Osteocyte (in vitro differentiated cells): Measurements from ENCODE around the gene DLK2. TPM values are rescaled to one million over a fixed set of nuclear protein-coding genes. Genes with fewer than 3 reads are reported as not detected.

Source experiments
- DNase-seq: peaks from one replicate; pipeline ENCODE4 v3.0.0; 2021; ENCODE audit warnings: mixed read lengths; ENCODE audit not compliant: unreplicated experiment; ENCODE audit errors: extremely low spot score
- H3K27ac Mint-ChIP-seq: one replicate; pipeline ENCODE4 v1.8.0; 2021; ENCODE audit warnings: mild to moderate bottlenecking, mixed read lengths; ENCODE audit not compliant: unreplicated experiment
- H3K27me3 Mint-ChIP-seq: one replicate; pipeline ENCODE4 v1.8.0; 2021; ENCODE audit warnings: mixed read lengths; ENCODE audit not compliant: unreplicated experiment
- H3K36me3 Mint-ChIP-seq: one replicate; pipeline ENCODE4 v1.8.0; 2021; ENCODE audit warnings: mixed read lengths; ENCODE audit not compliant: unreplicated experiment
- H3K4me1 Mint-ChIP-seq: one replicate; pipeline ENCODE4 v1.8.0; 2021; ENCODE audit warnings: mixed read lengths; ENCODE audit not compliant: unreplicated experiment
- H3K4me3 Mint-ChIP-seq: one replicate; pipeline ENCODE4 v1.8.0; 2021; ENCODE audit warnings: mild to moderate bottlenecking, moderate library complexity, mixed read lengths; ENCODE audit not compliant: unreplicated experiment
- H3K9me3 Mint-ChIP-seq: one replicate; pipeline ENCODE4 v1.8.0; 2021; ENCODE audit warnings: mixed read lengths; ENCODE audit not compliant: unreplicated experiment
- CTCF ChIP-seq: fragments of 200-600 bp; sonication (generic); IDR thresholded peaks from 2 replicates; pipeline ENCODE4 v1.5.0; 2021; ENCODE audit warnings: antibody characterized with exemption, mild to moderate bottlenecking, moderate library complexity
- total RNA-seq: library from RNA; stranded (reverse); gene quantifications from 2 replicates; pipeline ENCODE4 v1.2.1, GENCODE V29; 2021

DLK2 gene
- total RNA-seq, 1 donor from 2014 or later, result 0.43 TPM

DNA sequence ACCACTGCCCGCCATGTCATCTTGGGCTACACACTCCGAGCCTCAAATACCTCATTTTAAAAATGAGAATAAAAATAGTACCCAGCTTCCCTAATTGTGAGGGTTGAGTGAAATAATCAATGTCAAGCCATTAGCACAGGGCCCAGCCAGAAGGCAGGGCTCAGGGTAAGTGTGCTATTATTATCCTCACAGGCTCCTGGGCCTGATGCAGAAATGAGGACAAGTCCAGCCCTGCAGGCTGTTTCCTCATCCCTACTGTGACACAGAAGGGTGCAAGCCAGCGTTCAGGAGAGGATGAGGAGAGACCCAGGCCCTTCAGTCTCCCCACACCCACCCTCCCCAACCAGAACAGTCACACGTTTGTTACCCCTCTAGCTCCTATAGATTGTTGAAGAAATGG, 4.0 kb downstream of the DLK2 start:
- H3K27ac Mint-ChIP-seq, result no peak overlapping the region
- H3K4me1 Mint-ChIP-seq, result peaks cover 14% of the 10 kb centered on the region
- no peak for TF ChIP-seq CTCF
- peaks cover 16% of the 10 kb centered on the region for H3K36me3 Mint-ChIP-seq
- no peaks in the 10 kb centered on the region for H3K9me3 Mint-ChIP-seq
- no peak for DNase-seq
- peaks cover 8% of the 10 kb centered on the region for H3K27me3 Mint-ChIP-seq
- no peak overlapping the region for H3K4me3 Mint-ChIP-seq

DNA sequence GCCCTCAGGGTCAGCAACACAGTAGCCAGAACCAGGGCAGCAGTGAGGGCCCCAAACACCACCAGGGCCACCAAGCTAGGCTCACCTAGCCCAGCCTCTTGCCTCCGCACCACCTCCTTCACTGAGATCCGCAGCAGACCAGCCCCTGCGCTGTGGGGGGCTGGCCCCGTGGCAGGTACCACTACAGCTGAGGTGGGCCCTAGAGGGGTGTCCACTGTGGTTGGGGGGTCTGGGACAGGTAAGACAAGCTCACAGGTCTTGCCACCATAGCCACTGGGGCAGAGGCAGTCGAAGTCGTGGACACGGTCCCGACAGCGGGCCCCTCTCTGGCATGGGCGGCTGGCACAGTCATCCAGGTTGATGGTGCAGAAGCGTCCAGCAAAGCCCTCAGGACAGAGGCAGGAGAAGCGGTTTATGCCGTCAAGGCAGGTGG, 4.6 kb downstream of the DLK2 start:
- H3K4me3 Mint-ChIP-seq, result no peak overlapping the region
- no peak for DNase-seq
- no peaks in the 10 kb centered on the region for H3K9me3 Mint-ChIP-seq
- peaks cover 2% of the 10 kb centered on the region for H3K27me3 Mint-ChIP-seq
- peaks cover 9% of the 10 kb centered on the region for H3K4me1 Mint-ChIP-seq
- TF ChIP-seq CTCF, result no peak
- H3K27ac Mint-ChIP-seq, result no peak overlapping the region
- H3K36me3 Mint-ChIP-seq, result peaks cover 18% of the 10 kb centered on the region

DNA sequence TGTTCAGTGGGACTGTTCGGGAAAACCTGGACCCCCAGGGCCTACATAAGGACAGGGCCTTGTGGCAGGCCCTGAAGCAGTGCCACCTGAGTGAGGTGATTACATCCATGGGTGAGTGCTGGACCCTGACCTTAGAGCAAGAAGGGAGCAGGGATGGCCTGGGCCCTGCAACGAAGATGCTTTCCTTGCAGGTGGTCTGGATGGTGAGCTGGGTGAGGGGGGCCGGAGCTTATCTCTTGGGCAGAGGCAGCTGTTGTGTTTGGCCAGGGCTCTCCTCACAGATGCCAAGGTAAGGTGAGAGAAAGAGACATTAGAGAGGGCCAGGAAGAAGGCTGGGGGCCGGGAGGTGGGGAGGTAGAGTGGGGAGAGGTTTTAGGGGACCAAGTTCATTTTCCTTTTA, 6.4 kb downstream of the DLK2 start:
- Mint-ChIP-seq H3K27ac (no peak overlapping the region), H3K9me3 (no peaks in the 10 kb centered on the region), H3K4me3 (no peak overlapping the region), H3K27me3 (no peaks in the 10 kb centered on the region), H3K36me3 (peaks cover 24% of the 10 kb centered on the region), H3K4me1 (no peaks in the 10 kb centered on the region)
- no peak for DNase-seq
- no peak for TF ChIP-seq CTCF

DNA sequence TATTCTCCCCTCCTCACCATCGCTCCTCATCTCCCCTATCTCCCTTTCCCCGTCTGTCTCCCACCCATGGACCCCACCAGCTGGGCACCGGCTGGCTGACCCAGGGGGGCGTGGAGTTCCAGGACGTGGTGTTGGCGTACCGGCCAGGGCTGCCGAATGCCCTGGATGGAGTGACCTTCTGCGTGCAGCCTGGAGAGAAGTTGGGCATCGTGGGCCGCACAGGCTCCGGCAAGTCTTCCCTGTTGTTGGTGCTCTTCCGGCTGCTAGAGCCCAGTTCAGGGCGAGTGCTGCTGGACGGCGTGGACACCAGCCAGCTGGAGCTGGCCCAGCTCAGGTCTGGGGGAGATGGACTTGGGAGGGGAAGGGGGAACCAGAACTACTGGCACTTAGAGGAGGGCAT, 7.7 kb downstream of the DLK2 start:
- H3K36me3 Mint-ChIP-seq, result peaks cover 35% of the 10 kb centered on the region
- DNase-seq, result no peak
- no peaks in the 10 kb centered on the region for H3K9me3 Mint-ChIP-seq
- H3K27me3 Mint-ChIP-seq, result no peaks in the 10 kb centered on the region
- H3K4me3 Mint-ChIP-seq, result no peak overlapping the region
- no peaks in the 10 kb centered on the region for H3K4me1 Mint-ChIP-seq
- H3K27ac Mint-ChIP-seq, result no peak overlapping the region
- no peak for TF ChIP-seq CTCF

DNA sequence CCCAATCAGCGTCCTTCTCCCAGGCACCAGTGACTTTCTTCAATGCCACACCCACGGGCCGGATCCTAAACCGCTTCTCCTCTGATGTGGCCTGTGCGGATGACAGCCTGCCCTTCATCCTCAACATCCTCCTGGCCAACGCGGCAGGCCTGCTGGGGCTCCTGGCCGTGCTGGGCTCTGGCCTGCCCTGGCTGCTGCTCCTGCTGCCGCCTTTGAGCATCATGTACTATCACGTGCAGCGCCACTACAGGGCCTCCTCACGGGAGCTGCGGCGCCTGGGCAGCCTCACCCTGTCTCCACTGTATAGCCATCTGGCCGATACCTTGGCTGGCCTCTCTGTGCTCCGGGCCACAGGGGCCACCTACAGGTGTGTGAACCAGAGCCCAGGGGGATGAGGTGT, 9.8 kb downstream of the DLK2 start:
- DNase-seq, result no peak
- Mint-ChIP-seq H3K27ac (no peak overlapping the region), H3K9me3 (no peaks in the 10 kb centered on the region), H3K4me3 (no peak overlapping the region), H3K27me3 (no peaks in the 10 kb centered on the region), H3K4me1 (no peaks in the 10 kb centered on the region), H3K36me3 (peaks cover 37% of the 10 kb centered on the region)
- no peak for TF ChIP-seq CTCF
